Spleen (tissue), 7 donors: ENCODE measurements around the gene NPIPB8.
"Not testable (repeated sequence)": the region's sequence is repeated elsewhere in the genome, so short reads cannot be mapped to it uniquely, and the experiment has no call there.

Experiments
- POLR2A ChIP-seq, 3 donors: fragments of 450-650 bp; IDR thresholded peaks; one replicate each; pipeline ENCODE4 v1.5.1; 2017; ENCODE audit warnings: antibody characterized with exemption in 3 of 3, mild to moderate bottlenecking in 1 of 3
- POLR2AphosphoS5 ChIP-seq, 3 donors: sonication (generic); formaldehyde crosslinking; IDR thresholded peaks; one replicate each; pipeline ENCODE4 v1.5.1; 2017; ENCODE audit warnings: antibody characterized with exemption in 3 of 3
- TF ChIP-seq, protein P1 (sequence below), 11 experiments: fragments of 200-600 bp in 7 of 11; fragments of 450-650 bp in 4 of 11; sonication (generic) in 4 of 11; IDR thresholded peaks in 8 of 11; conservative IDR thresholded peaks in 3 of 11; 1 replicate in 7 of 11; 2 replicates in 4 of 11; pipeline versions ENCODE4 v1.4.0 to v1.8.0; 2016 to 2021; ENCODE audit warnings: antibody characterized with exemption in 11 of 11, inconsistent platforms in 4 of 11, mild to moderate bottlenecking in 1 of 11
- donor health status: DM: no; HTN: no; CAD: no; lungs with moderate emphysema.
- donor health status: DM: no; HTN: no; CAD: no.
- donor health status: DM: no; HTN: no; CAD: no.

DNA sequence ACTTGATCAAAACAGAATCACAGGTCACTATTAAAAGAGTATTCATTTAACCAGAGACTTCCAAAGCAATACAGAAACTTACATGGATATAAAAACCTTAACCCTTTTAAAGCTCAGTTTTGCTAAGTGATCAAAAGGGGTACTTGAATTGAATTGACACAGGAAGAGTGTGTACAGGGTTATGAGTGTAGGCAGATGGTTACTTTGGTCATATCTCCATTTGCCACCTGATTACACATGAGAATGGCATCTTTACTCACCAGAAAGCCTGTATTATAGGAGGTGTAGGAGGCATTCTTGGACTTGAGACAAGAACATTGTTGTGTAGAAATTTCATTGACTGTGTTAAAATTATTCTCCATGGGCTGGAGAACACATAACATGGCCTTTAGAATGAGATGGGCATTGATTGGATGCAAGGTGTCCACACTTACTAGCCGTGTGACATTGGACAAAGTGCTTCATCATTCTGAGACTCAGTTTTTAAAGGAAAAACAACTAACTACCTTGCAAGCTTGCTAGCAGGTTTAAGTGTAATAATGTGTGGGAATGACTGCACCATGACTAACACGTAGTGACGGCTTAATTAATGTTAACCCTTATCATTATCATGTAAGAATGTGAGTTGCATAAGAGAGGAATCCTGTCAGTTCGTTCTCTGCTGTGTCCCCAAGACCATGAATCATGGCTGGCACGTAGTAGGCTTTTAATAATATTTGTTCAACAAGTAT, 1.6 kb upstream of the NPIPB8 start:
- TF ChIP-seq, protein P1, sequence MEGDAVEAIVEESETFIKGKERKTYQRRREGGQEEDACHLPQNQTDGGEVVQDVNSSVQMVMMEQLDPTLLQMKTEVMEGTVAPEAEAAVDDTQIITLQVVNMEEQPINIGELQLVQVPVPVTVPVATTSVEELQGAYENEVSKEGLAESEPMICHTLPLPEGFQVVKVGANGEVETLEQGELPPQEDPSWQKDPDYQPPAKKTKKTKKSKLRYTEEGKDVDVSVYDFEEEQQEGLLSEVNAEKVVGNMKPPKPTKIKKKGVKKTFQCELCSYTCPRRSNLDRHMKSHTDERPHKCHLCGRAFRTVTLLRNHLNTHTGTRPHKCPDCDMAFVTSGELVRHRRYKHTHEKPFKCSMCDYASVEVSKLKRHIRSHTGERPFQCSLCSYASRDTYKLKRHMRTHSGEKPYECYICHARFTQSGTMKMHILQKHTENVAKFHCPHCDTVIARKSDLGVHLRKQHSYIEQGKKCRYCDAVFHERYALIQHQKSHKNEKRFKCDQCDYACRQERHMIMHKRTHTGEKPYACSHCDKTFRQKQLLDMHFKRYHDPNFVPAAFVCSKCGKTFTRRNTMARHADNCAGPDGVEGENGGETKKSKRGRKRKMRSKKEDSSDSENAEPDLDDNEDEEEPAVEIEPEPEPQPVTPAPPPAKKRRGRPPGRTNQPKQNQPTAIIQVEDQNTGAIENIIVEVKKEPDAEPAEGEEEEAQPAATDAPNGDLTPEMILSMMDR (IDR thresholded peaks at IDR 0.05 in 8 of 11, conservative IDR thresholded peaks at IDR 0.05 in 3 of 11), result not testable (repeated sequence)
- TF ChIP-seq POLR2AphosphoS5, POLR2A (IDR thresholded peaks at IDR 0.05): not testable (repeated sequence)
